ENCODE measurements around the gene ALDH1B1. TPM values are rescaled to one million over a fixed set of nuclear protein-coding genes. Genes with fewer than 3 reads are reported as not detected.
A peak's percentile ranks its signal among the peaks of the same experiment; 100 is the strongest.

The ALDH1B1 gene
- total and polyA plus RNA-seq, 2 of the 13 experiments (the other 11 are each of a cell fraction or from before 2014, with no cell fraction given), result 45.1 to 125 TPM

DNA sequence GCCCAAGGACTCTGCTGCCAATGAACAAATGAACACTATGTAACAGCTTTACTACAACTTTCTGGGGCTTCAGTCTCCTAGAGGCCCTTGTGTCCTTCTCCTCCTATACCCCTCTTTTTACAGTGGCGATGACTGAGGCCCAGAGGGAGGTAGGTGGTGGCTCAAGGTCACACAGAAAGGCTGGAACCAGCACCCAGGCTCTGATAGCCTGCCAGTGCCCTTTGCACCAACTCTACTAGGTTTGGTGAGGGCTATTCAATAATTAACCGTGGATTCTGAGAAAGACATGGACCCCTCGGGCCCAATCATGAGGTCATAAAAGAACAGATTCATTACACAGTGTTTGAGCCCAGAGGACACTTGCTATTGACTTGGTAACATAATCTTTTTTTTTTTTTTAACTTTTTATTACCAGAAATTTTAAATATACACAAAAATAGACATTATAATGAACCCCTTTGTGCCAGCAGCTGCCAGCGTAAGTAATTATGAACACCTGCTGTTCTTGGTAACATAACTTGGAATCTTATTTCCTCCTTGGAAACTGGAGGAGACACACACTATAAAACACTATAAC is 6.1 kb upstream of the ALDH1B1 start (continued):
- TF ChIP-seq, protein P1, sequence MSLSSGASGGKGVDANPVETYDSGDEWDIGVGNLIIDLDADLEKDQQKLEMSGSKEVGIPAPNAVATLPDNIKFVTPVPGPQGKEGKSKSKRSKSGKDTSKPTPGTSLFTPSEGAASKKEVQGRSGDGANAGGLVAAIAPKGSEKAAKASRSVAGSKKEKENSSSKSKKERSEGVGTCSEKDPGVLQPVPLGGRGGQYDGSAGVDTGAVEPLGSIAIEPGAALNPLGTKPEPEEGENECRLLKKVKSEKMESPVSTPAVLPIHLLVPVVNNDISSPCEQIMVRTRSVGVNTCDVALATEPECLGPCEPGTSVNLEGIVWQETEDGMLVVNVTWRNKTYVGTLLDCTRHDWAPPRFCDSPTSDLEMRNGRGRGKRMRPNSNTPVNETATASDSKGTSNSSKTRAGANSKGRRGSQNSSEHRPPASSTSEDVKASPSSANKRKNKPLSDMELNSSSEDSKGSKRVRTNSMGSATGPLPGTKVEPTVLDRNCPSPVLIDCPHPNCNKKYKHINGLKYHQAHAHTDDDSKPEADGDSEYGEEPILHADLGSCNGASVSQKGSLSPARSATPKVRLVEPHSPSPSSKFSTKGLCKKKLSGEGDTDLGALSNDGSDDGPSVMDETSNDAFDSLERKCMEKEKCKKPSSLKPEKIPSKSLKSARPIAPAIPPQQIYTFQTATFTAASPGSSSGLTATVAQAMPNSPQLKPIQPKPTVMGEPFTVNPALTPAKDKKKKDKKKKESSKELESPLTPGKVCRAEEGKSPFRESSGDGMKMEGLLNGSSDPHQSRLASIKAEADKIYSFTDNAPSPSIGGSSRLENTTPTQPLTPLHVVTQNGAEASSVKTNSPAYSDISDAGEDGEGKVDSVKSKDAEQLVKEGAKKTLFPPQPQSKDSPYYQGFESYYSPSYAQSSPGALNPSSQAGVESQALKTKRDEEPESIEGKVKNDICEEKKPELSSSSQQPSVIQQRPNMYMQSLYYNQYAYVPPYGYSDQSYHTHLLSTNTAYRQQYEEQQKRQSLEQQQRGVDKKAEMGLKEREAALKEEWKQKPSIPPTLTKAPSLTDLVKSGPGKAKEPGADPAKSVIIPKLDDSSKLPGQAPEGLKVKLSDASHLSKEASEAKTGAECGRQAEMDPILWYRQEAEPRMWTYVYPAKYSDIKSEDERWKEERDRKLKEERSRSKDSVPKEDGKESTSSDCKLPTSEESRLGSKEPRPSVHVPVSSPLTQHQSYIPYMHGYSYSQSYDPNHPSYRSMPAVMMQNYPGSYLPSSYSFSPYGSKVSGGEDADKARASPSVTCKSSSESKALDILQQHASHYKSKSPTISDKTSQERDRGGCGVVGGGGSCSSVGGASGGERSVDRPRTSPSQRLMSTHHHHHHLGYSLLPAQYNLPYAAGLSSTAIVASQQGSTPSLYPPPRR (CRISPR knock-in tag; IDR thresholded peaks at IDR 0.05; ENCODE audit: borderline replicate concordance), result peak; percentile 40; the same call in 1 of the 2 replicates
- TF ChIP-seq, protein P2, sequence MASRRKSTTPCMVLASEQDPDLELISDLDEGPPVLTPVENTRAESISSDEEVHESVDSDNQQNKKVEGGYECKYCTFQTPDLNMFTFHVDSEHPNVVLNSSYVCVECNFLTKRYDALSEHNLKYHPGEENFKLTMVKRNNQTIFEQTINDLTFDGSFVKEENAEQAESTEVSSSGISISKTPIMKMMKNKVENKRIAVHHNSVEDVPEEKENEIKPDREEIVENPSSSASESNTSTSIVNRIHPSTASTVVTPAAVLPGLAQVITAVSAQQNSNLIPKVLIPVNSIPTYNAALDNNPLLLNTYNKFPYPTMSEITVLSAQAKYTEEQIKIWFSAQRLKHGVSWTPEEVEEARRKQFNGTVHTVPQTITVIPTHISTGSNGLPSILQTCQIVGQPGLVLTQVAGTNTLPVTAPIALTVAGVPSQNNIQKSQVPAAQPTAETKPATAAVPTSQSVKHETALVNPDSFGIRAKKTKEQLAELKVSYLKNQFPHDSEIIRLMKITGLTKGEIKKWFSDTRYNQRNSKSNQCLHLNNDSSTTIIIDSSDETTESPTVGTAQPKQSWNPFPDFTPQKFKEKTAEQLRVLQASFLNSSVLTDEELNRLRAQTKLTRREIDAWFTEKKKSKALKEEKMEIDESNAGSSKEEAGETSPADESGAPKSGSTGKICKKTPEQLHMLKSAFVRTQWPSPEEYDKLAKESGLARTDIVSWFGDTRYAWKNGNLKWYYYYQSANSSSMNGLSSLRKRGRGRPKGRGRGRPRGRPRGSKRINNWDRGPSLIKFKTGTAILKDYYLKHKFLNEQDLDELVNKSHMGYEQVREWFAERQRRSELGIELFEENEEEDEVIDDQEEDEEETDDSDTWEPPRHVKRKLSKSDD (CRISPR knock-in tag; IDR thresholded peaks at IDR 0.05; ENCODE audit: low read depth), result peak; percentile 70; the same call in 1 of the 2 replicates
- TF ChIP-seq ZBTB38 (CRISPR knock-in tag; IDR thresholded peaks at IDR 0.05) (no peak), RNF2 (conservative IDR thresholded peaks at IDR 0.05; ENCODE audit: low read depth) (no peak), DNMT3B (CRISPR knock-in tag; conservative IDR thresholded peaks at IDR 0.05) (no peak), MAFG (CRISPR knock-in tag; IDR thresholded peaks at IDR 0.05) (no peak), ZFP41 (CRISPR knock-in tag; IDR thresholded peaks at IDR 0.05; ENCODE audit: borderline replicate concordance) (no peak), ZNF749 (CRISPR knock-in tag; IDR thresholded peaks at IDR 0.05; ENCODE audit: borderline replicate concordance) (no peak), RARA (CRISPR knock-in tag; IDR thresholded peaks at IDR 0.05) (peak; percentile 77), ZNF883 (CRISPR knock-in tag; IDR thresholded peaks at IDR 0.05; ENCODE audit: not compliant biosample characterization) (no peak), NFIB (CRISPR knock-in tag; IDR thresholded peaks at IDR 0.05; ENCODE audit: borderline replicate concordance) (no peak), PPARG (CRISPR knock-in tag; conservative IDR thresholded peaks at IDR 0.05) (peak; percentile 75), POGZ (CRISPR knock-in tag; IDR thresholded peaks at IDR 0.05) (peak; percentile 58), PRMT3 (CRISPR knock-in tag; IDR thresholded peaks at IDR 0.05; ENCODE audit: borderline replicate concordance, low read depth) (no peak)
- TF ChIP-seq, protein P3, sequence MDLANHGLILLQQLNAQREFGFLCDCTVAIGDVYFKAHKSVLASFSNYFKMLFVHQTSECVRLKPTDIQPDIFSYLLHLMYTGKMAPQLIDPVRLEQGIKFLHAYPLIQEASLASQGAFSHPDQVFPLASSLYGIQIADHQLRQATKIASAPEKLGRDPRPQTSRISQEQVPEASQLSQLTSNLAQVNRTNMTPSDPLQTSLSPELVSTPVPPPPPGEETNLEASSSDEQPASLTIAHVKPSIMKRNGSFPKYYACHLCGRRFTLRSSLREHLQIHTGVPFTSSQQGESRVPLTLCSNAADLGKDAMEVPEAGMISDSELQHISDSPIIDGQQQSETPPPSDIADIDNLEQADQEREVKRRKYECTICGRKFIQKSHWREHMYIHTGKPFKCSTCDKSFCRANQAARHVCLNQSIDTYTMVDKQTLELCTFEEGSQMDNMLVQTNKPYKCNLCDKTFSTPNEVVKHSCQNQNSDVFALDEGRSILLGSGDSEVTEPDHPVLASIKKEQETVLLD (CRISPR knock-in tag; IDR thresholded peaks at IDR 0.05; ENCODE audit: low read depth), result no peak
- TF ChIP-seq, protein P4, sequence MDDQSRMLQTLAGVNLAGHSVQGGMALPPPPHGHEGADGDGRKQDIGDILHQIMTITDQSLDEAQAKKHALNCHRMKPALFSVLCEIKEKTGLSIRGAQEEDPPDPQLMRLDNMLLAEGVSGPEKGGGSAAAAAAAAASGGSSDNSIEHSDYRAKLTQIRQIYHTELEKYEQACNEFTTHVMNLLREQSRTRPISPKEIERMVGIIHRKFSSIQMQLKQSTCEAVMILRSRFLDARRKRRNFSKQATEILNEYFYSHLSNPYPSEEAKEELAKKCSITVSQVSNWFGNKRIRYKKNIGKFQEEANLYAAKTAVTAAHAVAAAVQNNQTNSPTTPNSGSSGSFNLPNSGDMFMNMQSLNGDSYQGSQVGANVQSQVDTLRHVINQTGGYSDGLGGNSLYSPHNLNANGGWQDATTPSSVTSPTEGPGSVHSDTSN (CRISPR knock-in tag; IDR thresholded peaks at IDR 0.05; ENCODE audit: borderline replicate concordance), result no peak
- TF ChIP-seq, protein P5, sequence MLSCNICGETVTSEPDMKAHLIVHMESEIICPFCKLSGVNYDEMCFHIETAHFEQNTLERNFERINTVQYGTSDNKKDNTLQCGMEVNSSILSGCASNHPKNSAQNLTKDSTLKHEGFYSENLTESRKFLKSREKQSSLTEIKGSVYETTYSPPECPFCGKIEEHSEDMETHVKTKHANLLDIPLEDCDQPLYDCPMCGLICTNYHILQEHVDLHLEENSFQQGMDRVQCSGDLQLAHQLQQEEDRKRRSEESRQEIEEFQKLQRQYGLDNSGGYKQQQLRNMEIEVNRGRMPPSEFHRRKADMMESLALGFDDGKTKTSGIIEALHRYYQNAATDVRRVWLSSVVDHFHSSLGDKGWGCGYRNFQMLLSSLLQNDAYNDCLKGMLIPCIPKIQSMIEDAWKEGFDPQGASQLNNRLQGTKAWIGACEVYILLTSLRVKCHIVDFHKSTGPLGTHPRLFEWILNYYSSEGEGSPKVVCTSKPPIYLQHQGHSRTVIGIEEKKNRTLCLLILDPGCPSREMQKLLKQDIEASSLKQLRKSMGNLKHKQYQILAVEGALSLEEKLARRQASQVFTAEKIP (CRISPR knock-in tag; IDR thresholded peaks at IDR 0.05; ENCODE audit: borderline replicate concordance), result no peak

Data from HepG2 (cell line).